Globus pallidus (tissue), 1 donor: Measurements from ENCODE around the gene LRRC75B.

Source experiments
- DNase-seq: peaks from one replicate; pipeline ENCODE4 v3.0.0-alpha.2; 2015; ENCODE audit warnings: low spot score

Gene LRRC75B

DNA sequence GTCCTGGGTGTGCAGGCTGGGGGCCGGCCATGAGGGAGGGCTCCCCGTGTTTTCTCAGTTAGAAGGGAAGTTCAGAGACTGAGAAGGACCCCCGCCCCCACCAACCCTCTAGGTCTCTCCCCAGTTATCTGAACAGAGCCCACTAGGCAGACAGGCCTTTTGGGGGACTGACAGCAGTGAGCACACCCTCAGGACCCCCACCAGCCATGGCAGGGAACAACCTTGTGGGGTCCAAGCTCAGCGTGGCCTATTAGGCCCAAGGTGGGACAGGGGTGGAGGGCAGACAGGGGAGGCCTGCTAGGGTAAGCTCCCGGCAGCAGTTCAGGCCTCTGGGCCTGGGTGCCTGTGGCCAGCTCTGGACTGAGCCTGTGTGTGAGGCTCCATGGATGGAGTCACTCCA lies 5.6 kb downstream of the LRRC75B start:
- no peak for DNase-seq

DNA sequence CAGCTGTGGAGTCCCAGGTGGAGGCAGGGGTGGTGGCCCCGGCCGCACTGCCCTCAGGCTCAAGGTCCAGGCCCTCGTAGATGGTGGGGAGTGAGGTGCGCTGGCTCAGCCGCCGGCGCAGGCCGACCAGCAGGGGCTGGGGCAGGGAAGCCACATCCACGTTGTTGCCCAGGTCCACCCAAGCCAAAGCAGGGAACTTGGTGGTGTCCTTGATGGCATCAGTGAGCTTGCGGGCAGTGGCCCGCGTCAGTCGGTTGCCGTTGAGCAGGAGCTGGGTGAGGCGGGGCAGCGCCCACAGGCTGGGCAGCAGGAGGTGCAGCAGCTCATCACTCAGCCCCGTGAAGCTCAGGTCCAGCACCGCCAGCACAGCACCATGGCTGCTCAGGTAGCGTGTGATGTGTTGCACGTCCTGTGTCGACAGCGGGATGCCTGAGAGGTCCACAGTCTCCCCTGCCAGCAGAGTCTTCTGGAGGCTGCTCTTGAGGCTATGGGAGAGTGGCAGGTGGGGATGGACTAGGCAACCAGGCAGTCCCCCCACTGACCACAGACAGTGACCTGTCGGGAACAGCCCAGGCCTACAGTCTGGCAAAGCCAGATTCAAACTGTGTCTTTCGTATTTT lies 6.8 kb downstream of the LRRC75B start:
- DNase-seq, result no peak

DNA sequence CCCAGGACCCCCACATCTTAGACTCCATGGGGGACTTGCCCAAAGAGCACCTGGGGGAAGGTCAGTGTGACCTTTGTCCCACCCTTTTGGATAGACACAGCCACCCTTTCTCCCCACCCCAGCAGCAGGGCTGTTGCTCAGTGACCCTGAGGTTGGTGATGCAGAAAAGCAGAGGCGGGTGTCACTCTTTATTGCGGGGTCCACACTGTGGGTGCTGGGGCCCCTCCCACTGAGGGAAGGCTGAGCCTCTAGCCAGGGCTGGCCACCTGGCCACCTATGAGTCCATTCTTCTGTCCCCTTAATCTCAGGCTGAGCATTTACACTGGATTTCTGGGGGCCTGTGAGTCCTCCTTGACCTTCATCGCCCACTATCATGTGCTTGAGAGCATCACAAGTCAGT lies 7.4 kb downstream of the LRRC75B start:
- no peak for DNase-seq

DNA sequence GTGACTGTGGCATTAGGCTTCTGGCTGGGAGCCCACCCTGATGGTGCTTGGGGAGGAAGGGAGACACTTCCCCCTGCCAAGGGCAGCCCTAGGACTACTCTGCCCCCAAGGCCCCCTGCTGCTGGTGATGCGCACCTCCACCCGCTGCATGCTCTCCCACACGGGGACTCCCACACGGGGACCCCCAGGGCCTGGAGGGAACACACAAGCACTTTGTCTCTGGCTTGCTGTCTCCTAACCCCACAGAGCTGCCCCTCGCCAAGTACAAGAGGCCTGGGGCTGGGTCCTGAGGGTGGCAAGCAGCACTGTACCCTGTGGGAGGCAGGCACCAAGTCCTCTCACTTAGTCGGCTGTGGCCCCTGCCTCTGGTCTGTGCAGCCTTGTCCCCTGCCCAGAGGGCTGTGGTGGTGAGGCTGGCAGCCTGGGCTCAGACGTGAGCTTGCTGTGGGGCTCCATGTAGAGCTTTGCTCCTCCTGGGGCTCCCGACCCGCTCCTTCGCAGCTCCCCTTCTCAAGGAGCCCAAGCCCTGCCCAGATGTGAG lies 7.9 kb downstream of the LRRC75B start:
- DNase-seq, result no peak

DNA sequence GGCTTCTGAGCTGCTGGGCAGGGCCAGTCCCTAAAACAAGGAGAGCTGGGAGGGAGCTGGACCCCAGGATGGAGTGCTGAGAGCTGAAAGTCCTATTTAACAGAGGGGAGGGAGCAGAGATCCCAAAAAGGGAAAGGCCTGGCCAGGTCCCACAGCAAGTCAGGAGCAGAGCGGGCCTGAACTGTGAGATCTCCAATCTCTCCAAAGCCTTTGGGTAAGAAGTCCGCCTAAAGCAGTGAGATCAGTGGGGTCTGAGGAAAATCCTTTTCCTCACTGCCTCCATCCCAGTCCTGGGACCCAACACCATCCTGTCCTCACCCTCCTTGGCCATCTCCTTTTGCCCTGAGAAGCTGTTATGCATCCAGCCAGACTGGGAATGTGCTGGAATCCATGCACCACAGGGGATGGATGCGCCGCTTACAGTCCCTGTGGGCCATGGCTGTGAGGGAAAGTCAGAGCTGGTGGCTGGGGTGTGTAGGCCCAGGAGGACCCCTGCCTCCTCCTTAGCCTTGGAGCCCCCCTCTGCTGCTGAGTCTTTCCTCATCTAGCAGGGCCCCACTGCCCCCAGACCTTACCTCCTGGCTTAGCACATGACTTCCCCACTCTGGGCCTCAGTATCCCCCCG lies 8.6 kb downstream of the LRRC75B start:
- no peak for DNase-seq

DNA sequence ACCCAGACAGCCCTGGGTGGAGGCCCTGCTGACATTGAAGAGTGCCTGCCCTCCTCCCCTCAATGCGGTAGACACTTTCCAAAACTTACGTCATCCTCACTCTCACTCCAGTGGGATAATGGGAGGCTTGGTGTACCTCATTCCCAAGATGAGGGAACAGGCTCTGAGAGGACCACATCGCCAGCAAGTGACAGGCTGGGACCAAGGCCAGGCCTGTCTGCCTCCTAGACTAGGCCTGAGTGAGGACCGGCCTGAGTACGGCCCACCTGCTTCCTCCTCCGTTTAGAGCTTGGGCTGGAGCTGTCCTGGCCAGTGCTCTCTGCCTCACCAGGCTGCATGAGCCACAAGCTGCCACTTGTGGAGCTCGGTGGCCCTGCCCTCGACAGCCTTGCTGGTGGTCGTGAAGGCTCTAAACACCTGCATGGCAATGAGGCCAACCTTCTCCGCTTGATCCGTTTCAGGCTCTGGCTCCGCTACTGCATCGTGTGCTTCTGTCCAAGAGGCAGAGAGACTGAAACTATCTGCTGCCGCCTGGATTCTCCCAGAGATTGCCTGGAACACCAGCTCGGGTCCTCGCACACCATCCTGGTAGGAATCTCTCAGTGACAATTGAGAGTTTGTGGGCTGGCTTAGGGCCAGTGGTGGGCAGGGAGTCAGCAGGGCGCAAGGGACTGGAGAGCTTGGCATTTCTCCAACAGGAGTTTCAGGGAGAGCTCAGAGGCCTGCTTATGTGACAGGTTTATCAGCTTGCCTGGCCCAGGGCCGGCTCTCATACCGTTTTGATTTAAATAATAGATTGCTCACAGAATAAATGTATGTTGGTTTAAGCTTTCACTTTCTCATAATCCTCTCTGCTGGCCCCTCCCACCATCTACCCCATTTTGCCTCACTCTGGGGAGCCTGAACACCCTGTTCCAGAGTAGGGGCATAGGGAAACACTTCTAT lies 9.4 kb downstream of the LRRC75B start:
- DNase-seq, result no peak

DNA sequence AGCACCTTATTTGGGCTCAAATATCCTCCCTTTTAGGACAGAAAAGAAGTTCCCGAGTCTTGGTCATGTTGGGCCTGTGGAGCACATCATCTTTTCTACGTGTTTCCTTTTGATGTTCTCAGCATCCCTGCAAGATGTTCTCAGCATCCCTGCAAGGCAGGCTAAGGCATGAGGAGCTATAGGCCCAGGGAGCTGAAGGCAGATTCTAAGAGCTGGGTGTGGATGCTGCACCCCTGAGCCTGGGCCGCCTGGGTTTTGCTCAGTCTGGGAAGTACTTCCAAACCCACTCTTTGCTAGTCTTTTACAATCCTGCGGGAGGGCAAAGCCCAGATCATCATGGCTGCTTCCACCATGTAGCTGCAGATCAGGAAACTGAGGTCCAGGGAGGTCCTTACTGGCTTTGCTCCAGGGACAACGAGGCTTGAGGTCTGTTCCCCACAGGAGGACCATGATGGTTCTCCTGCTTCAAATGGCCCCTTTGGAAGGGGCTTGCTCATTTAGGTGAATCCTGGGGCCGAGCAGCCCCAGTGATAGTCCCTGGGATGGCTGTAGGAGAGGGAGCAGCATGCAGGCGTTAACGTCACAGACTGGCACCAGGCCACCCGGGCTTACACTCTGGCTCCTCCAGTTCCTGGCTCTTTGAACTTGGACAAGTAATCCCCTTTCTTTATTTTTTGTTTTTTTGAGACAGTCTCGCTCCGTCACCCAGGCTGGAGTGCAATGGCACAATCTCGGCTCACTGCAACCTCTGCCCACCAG lies 10.6 kb downstream of the LRRC75B start:
- DNase-seq, result no peak

DNA sequence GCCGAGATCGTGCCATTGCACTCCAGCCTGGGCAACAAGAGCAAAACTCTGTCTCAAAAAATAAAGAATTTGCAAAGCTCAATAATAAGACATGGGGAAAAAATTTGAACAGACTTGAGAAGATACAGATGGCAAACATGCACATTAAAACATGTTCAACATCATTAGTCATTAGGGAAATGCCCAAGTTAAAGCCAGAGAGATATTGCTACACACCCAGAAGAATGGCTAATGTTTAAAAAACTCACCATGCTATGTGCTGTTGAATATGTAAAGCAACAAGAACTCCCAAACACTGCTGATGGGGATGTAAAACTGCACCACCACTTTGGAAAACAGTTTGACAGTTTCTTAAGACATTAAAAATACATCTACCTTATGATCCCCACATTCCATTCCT lies 12.6 kb downstream of the LRRC75B start:
- no peak for DNase-seq

DNA sequence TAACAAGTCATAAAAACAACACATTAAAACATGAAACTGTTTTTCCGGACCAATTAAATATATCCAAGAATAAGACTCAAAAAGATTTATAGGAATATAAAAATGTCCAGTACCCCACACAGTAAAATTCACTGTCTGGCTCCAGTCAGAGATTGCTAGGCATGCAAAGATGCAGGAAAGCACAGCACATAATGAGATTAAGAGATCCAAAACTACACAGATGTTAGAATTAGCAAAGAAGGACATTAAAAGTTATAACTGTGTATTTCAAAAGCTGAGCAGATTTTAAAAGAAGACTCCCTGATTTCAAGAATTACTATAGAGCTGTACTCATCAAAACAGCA lies 13.6 kb downstream of the LRRC75B start:
- no peak for DNase-seq

DNA sequence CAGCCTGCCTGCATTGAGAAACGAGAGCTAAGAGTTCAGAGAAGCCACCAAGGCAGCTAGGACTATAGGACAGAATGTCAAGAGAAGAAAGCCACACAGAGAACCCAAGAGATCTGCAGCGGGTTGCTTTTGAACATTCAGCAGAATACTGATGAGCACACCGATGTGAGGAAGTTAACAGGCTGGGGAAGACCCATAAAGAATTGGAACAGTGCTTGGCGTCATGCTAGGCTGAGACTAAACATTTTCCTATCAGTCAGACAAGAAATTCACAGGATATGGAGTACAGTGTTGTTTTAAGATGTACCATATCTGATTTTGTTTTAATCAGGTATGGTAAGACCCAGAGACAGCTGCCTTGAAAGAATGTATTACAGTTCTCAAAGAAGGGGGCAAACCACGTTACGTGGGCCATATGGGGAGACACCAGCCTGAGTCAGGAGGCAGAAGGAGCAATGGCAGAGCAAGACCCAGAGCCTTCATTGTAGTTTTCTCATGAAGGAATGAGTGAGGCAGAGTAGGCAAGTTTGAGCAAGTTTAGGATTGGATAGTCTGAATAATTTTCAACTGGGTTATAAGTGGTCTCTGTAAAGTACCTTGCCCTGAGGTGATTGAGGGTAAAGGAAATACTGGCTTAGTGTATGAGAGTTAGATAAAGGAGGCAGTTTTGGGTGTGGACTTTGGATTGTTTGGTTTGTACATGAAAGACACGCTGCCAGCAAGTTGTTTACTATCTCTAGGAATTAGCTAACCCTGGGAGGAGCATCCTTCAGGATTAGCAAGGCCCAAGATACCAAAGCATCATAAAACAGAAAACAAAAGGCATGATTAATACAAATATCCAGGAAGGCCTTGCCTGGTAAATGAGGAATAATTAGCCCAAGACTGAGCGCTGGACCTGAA lies 14.3 kb downstream of the LRRC75B start:
- no peak for DNase-seq

DNA sequence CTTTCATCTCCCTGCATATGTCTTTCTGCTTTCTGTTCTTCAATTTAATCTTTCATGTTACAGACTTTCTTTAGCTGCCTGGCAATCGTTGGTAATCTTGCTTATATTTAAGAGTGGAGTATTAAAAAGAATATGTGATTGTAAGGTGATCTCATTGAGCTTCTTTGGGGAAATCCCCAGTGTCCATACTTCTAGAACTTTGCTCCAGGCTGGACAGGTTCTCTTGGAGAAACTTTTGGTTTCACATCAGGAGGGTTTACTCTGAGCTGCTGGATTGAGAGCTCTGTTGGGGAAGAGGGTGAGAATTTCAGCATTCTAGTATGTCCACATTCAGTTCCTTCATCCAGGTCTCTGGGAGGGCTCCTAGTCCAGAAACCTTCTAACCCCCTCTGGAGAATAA lies 16.1 kb downstream of the LRRC75B start:
- DNase-seq, result no peak

DNA sequence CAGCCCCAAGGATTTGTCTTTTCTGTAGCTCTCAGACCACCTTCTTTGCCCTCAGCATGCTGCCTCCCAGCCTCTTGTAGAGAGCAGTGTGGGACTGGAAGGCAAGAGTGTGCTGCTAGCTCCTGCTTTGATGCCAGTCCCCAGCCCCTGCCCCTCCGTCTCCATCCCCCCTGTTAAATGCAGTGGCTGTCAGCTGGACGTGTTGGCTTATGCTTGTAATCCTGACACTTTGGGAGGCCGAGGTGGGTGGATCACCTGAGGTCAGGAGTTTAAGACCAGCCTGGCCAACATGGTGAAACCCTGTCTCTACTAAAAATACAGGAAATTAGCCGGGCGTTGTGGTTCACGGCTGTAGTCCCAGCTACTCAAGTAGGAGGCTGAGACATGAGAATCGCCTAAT lies 21.6 kb downstream of the LRRC75B start:
- no peak for DNase-seq

DNA sequence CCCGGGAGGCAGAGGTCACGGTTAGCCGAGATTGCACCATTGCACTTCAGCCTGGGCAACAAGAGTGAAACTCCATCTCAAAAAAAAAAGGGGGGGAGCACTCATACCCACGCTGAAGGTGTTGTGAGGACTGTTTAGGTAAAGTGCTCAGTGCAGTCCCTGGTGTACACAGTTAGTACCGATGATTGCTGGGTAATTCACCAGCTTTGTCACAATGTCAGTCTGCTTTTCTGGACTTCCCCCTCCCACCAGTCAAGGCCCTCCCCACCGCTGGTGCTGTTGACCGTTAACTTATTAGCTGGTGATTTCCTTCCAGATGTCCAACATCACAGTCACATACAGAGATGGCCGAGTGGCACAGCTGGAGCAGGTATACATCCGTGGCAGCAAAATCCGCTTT lies 25.2 kb downstream of the LRRC75B start:
- DNase-seq, result no peak

DNA sequence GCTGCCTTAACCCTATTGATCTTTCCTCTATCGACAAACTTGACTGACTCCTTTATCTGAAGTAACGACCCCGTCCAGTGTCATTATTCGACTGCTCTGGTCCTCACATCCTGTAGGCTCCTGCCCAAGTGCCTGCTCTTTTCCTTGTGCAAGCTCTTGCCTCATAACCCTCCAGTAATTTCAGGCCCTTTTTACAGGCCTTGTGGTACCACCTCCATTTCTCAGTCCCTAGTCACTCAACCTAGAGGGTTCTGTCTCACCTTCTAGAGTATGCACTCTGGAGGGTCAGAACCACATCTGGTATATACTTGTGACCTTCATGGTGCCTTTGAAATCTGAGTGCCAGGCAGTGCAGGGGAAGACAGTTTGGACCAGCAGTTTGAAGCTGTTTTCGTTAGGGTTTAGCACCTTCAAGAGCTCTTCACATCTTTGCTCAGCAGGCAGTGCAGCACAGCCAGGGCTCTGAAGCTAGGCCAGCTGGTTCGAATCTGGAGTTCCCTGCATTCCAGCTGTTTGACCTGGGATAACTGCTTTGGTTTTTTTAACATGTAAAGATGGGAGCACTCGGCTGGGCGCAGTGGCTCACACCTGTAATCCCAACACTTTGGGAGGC lies 25.9 kb downstream of the LRRC75B start:
- DNase-seq, result no peak

DNA sequence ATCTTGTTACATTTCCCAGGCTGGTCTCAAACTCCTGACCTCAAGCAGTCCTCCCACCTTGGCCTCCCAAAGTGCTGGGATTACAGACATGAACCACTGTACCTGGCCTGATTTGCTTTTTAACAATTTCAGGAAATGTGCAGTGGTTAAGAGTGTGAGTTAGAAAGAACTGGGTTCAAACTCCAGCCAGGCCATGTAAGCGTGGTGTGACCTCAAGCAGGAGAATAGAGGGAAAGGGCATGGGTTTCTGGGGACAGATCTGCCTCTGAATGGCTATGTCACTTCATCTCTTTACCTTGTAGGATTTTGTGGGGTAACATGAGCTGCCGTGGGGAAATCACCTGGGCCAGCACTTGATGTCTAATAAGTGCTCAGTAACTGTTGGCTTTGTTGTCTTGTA lies 27.8 kb downstream of the LRRC75B start:
- no peak for DNase-seq

DNA sequence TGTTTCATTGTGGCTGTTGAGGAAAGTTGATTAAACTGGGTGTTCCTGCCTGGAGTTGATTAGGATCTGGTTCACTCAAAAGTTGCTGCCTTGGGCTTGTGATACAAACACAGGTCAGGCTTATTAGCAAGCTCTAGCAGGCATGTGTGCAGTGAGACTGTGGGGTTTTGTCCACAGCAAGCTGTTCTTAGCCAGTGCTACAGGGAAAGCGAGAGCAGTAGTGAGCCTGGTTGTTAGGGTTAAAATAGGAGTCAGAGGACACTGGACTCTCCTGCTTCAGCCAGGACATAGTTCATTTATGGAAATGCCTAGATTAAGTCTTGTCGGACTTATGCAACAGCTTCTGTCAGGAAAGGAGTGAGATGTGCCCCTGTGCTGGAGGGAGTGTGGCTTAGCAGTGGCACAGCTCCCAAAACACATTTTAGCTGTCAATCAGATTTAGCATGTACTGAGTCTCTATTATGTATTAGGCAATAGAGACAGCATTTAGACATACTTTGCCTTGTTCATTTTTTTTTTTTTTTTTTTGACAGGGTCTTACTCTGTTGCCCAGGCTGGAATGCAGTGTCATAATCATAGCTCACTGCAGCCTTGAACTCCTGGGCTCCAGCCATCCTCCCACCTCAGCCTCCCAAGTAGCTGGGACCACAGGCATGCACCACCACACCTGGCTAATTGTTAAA lies 28.4 kb downstream of the LRRC75B start:
- DNase-seq, result no peak

DNA sequence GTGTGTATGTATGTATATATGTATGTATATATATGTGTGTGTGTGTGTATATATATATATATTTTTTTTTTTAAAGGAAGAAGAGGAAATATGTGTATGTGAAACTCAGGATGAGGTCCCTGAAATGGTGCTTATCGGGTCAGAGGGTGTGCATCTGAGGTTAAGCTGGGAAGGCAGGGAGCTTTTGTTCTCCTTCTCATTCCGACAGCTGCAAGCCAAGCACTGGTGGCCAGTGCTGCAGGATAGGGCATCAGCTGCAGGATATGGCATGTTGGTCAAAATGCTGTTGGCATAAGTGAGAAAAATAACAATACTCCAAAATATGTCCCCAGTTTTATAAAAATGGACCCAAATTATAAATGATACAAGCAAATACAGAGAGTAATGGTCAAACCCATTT lies 29.6 kb downstream of the LRRC75B start:
- DNase-seq, result no peak

DNA sequence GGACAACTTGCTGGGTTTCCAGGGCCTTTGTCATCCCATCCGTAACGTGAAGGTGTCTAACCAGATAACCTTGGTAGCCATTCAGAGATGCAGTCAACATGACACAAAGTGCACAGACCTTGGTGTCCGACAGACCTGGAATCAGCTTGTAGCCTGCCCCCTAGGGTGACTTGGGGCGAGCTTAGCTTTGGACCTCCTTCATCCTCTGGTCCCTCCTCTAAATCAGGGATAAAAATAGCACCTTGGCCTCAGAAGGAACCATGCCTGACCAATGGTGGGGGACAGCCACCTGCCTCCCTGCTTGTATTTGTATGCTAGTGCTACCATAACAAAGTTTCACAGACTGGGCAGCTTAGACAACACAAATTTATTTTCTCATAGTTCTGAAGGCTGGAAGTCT lies 33.4 kb downstream of the LRRC75B start:
- DNase-seq, result no peak

DNA sequence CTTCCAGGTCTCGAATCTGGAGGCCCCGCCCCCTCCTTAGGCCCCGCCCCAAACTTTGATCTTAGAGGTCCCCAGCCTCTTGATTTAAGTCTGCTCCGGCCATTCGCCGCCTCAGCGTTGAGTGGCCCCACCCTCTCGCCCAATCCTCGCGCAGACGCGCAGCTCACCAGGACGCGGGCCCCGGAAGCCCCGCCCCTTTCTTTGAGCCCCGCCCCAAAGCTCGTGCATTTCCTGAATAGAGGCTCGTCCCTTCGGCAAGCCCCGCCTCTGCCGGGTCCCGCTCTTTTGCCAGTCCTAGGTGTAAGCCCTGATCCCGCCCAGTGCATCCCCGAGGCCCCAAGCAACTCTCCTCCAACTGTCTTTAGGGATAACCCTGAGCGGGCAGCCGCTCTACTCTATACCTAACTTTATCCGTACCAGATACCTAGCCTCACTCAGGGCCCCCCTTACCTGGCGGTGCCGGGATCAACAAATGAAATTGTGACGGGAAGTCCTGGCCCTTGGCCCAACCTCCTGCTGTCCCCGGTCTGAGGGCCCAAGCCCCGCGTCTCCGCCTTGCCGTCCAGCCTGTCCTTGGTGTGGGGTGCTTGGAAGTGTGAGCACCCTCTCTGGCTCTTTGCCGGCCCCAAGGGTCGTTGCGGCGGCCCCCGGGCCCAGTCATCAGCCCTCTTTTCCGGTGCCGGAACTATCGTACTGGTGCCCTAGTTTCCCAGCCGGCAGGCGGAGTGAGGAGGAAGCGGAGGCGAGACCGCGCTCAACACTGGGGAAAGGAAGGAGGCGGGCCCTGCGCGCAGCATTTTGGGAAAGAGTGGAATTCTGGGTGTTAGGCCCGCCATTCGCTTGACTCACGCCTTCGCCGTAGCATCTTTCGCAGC lies 37.5 kb downstream of the LRRC75B start, which contains the start of gene SNRPD3:
SNRPD3 (plus strand) TSS at position 835 of the 875 bp plus-strand sequence. CDS start 1,676 bp downstream, outside the sequence.
- DNase-seq, result peak; percentile 99
